ENCODE measurements around the gene ZW10. TPM values are rescaled to one million over a fixed set of nuclear protein-coding genes. Genes with fewer than 3 reads are reported as not detected.

Gene ZW10
- total RNA-seq, 4 donors from 2014 or later = 17.3 to 24.3 (median 20.2) TPM

DNA sequence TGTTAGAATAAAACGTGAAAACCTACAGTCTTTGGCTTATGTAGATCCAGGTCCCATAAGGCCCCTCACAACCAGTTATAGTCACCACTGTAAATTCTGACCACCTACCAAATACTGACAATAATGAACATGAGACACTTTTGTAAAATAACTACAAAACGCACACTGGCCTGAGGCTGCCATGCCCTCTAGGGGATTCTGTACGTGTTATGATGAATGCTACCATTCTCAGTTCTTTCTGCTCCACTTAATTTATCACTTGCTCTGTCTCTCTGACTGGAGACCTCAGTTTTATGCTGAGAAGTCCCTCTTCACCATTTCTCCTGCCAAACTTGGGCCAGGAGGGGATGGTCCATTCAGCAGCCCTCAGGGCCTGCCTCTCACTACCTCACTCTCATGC is 48.7 kb downstream of the ZW10 start:
- in situ Hi-C loops (cut with MboI; ENCODE audit: low sequenced_read_pairs in 4 of 4) (loop anchor here (25.0 kb wide), 1 partner anchor 187 kb away; no protein-coding TSS in a partner anchor), intact Hi-C loops (cut with DNase I; ENCODE audit: low total_unique reads) (loop anchor here (10.0 kb wide), 1 partner anchor 120 kb away; no protein-coding TSS in a partner anchor)
- Histone ChIP-seq H3K4me3 (no peak overlapping the region), H3K27me3 (no peaks in the 10 kb centered on the region), H3K27ac (peak overlapping the region in 3 of 4 donors; percentile 76 to 81 (median 81)), H3K9me3 (no peaks in the 10 kb centered on the region), H3K36me3 (no peaks in the 10 kb centered on the region), H3K4me1 (peaks cover 38 to 64% of the 10 kb centered on the region in 2 donors)
- ATAC-seq (no peak), DNase-seq (no peak)
- TF ChIP-seq, protein P1, sequence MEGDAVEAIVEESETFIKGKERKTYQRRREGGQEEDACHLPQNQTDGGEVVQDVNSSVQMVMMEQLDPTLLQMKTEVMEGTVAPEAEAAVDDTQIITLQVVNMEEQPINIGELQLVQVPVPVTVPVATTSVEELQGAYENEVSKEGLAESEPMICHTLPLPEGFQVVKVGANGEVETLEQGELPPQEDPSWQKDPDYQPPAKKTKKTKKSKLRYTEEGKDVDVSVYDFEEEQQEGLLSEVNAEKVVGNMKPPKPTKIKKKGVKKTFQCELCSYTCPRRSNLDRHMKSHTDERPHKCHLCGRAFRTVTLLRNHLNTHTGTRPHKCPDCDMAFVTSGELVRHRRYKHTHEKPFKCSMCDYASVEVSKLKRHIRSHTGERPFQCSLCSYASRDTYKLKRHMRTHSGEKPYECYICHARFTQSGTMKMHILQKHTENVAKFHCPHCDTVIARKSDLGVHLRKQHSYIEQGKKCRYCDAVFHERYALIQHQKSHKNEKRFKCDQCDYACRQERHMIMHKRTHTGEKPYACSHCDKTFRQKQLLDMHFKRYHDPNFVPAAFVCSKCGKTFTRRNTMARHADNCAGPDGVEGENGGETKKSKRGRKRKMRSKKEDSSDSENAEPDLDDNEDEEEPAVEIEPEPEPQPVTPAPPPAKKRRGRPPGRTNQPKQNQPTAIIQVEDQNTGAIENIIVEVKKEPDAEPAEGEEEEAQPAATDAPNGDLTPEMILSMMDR (IDR thresholded peaks at IDR 0.05 in 4 of 5, conservative IDR thresholded peaks at IDR 0.05 in 1 of 5) = no peak
- TF ChIP-seq POLR2A (IDR thresholded peaks at IDR 0.05) = no peak

DNA sequence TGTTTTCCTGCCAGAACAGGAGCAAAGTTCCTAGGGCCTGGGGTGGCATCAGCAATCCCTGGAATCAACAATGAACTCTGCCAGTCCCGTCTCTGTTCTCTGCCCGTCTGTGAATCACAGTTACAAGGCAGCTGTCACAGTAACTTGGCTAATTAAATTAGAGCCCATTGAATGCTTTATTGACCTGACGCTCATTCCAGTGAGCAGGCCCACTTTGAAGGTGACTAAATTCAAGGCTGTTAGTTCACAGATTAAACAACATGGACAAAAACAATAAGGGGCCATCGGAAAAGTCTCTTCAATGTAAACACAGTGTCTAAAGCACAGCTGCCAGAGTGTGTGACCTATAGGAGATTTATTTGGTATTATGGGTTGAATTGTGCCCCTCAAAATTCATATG is 49.7 kb downstream of the ZW10 start:
- in situ Hi-C loops (cut with MboI; ENCODE audit: low sequenced_read_pairs in 4 of 4) (no loop called here), intact Hi-C loops (cut with DNase I; ENCODE audit: low total_unique reads) (loop anchor here (2.0 to 10.0 kb wide), 2 partner anchors 119 to 409 kb away; partner anchors contain the start of gene TTC12)
- no peak for DNase-seq
- no peak for TF ChIP-seq POLR2A (IDR thresholded peaks at IDR 0.05)
- TF ChIP-seq, protein P1 (IDR thresholded peaks at IDR 0.05 in 4 of 5, conservative IDR thresholded peaks at IDR 0.05 in 1 of 5) = no peak
- Histone ChIP-seq H3K4me1 (peaks cover 38 to 64% of the 10 kb centered on the region in 2 donors), H3K27me3 (no peaks in the 10 kb centered on the region), H3K4me3 (no peak overlapping the region), H3K27ac (peak overlapping the region in 3 of 4 donors; percentile 76 to 81 (median 81)), H3K9me3 (no peaks in the 10 kb centered on the region), H3K36me3 (no peaks in the 10 kb centered on the region)
- no peak for ATAC-seq

DNA sequence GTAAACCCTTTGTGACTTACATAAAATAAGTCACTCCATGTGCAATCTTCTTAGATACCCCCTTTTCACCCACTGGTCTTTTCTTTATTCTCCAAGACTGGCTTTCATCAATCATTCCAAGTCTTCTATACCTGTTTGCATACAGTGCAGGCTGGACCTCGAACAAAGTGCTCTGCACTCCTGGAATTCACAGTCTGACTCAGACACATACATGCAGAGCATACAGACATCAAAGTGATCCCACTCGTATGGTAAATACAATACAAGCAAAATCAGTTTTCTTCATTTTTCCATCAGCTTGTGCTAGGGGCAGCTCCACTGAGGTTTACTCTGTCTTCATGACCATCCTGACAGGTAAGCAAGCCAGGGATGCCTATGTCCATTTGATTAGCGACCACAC is 50.6 kb downstream of the ZW10 start:
- H3K36me3 ChIP-seq = no peaks in the 10 kb centered on the region
- intact Hi-C loops (cut with DNase I; ENCODE audit: low total_unique reads) (loop anchor here (2.0 to 10.0 kb wide), 2 partner anchors 118 to 408 kb away; partner anchors contain the start of gene TTC12), in situ Hi-C loops (cut with MboI; ENCODE audit: low sequenced_read_pairs in 4 of 4) (no loop called here)
- no peak for TF ChIP-seq POLR2A (IDR thresholded peaks at IDR 0.05)
- TF ChIP-seq, protein P1 (IDR thresholded peaks at IDR 0.05 in 4 of 5, conservative IDR thresholded peaks at IDR 0.05 in 1 of 5) = no peak
- H3K27me3 ChIP-seq = no peaks in the 10 kb centered on the region
- H3K9me3 ChIP-seq = no peaks in the 10 kb centered on the region
- DNase-seq = no peak
- H3K4me3 ChIP-seq = no peak overlapping the region
- peak overlapping the region in 3 of 4 donors; percentile 76 to 81 (median 81) for H3K27ac ChIP-seq
- H3K4me1 ChIP-seq = peaks cover 38 to 64% of the 10 kb centered on the region in 2 donors
- ATAC-seq = no peak

GRCh38 chr11:113722221-113722620 is 51.3 kb downstream of the ZW10 start:
- peaks cover 38 to 64% of the 10 kb centered on the region in 2 donors for H3K4me1 ChIP-seq
- H3K36me3 ChIP-seq = no peaks in the 10 kb centered on the region
- H3K9me3 ChIP-seq = no peaks in the 10 kb centered on the region
- intact Hi-C loops (cut with DNase I; ENCODE audit: low total_unique reads) = loop anchor here (2.0 to 10.0 kb wide), 2 partner anchors 117 to 407 kb away; partner anchors contain the start of gene TTC12
- DNase-seq = no peak
- TF ChIP-seq, protein P1 (IDR thresholded peaks at IDR 0.05 in 4 of 5, conservative IDR thresholded peaks at IDR 0.05 in 1 of 5) = no peak
- no peak for TF ChIP-seq POLR2A (IDR thresholded peaks at IDR 0.05)
- peak overlapping the region in 3 of 4 donors; percentile 76 to 81 (median 81) for H3K27ac ChIP-seq
- no peak for ATAC-seq
- no peaks in the 10 kb centered on the region for H3K27me3 ChIP-seq
- in situ Hi-C loops (cut with MboI; ENCODE audit: low sequenced_read_pairs in 4 of 4) = no loop called here
- no peak overlapping the region for H3K4me3 ChIP-seq
